NCI-H446 (cell line): ENCODE results near the gene PGLYRP4.

Source experiments
- DNase-seq, 2 experiments: peaks; one replicate each; lab custom pipeline; 2025; lab: John Stamatoyannopoulos, UW

Gene PGLYRP4

GRCh38 chr1:153288634-153289275, 59.9 kb downstream of the PGLYRP4 start:
- DNase-seq = no peak
